SK-N-SH (cell line): ENCODE data around the gene S100A6. TPM values are rescaled to one million over a fixed set of nuclear protein-coding genes. Genes with fewer than 3 reads are reported as not detected.
"Not testable (repeated sequence)": the region's sequence is repeated elsewhere in the genome, so short reads cannot be mapped to it uniquely, and the experiment has no call there.

Experiments
- CTCF ChIA-PET: fragments of 300-600, 350-600 bp; formaldehyde crosslinking; extraction: SDS; loops from one replicate; lab custom pipeline; 2021; lab: Yijun Ruan, JAX
- POLR2A ChIA-PET: fragments of 350-600 bp; sonication (Branson Sonifier 250); formaldehyde crosslinking; extraction: SDS; loops from one replicate; lab custom pipeline; 2020; ENCODE audit warnings: antibody characterized with exemption, inconsistent platforms; lab: Yijun Ruan, JAX
- DNase-seq: peaks from one replicate; pipeline ENCODE4 v3.0.0; 2012
- H2AFZ ChIP-seq: fragments of 200-600 bp; sonication (generic); 2 replicates; pipeline ENCODE4 v1.8.1; 2016; ENCODE audit warnings: antibody characterized with exemption, mild to moderate bottlenecking, low read depth
- H3F3A ChIP-seq: fragments of 200-600 bp; sonication (generic); replicated peaks from 2 replicates; pipeline ENCODE3; 2016; ENCODE audit warnings: antibody characterized with exemption, mild to moderate bottlenecking; ENCODE audit not compliant: insufficient read depth
- H3K27ac ChIP-seq, 2 experiments: fragments of 200-500 bp in 1 of 2; fragments of 200-600 bp in 1 of 2; sonication (Bioruptor generic) in 1 of 2; sonication (generic), shearing (Covaris generic) in 1 of 2; 2 replicates each; pipeline versions ENCODE4 v1.5.1 to v1.6.1; 2014 to 2016; ENCODE audit warnings: low read depth in 2 of 2, inconsistent platforms in 1 of 2, low read length in 1 of 2, mild to moderate bottlenecking in 1 of 2, mixed read lengths in 1 of 2
- H3K27me3 ChIP-seq: fragments of 200-600 bp; sonication (generic), shearing (Covaris generic); 2 replicates; pipeline ENCODE4 v1.6.1; 2016; ENCODE audit warnings: mixed run types; ENCODE audit not compliant: insufficient read depth
- H3K36me3 ChIP-seq, 2 experiments: fragments of 200-500 bp in 1 of 2; fragments of 200-600 bp in 1 of 2; sonication (Bioruptor generic) in 1 of 2; sonication (generic) in 1 of 2; replicated peaks in 1 of 2; 2 replicates each; pipeline versions ENCODE3 to v1.5.1; 2014 to 2016; ENCODE audit warnings: low read length in 1 of 2, mild to moderate bottlenecking in 1 of 2; ENCODE audit not compliant: insufficient read depth in 2 of 2, control insufficient read depth in 1 of 2
- H3K4me1 ChIP-seq, 2 experiments: fragments of 200-500 bp in 1 of 2; fragments of 200-600 bp in 1 of 2; sonication (Bioruptor generic) in 1 of 2; sonication (generic), shearing (Covaris generic) in 1 of 2; 2 replicates each; pipeline versions ENCODE4 v1.5.1 to v1.6.1; 2014 to 2016; ENCODE audit warnings: low read depth in 1 of 2, low read length in 1 of 2, mixed run types in 1 of 2; ENCODE audit not compliant: insufficient read depth in 2 of 2, control insufficient read depth in 1 of 2
- H3K4me2 ChIP-seq: fragments of 200-600 bp; sonication (generic), shearing (Covaris generic); 2 replicates; pipeline ENCODE4 v1.6.1; 2017; ENCODE audit warnings: mixed run types
- H3K4me3 ChIP-seq, 2 experiments: fragments of 200-500 bp in 1 of 2; fragments of 200-600 bp in 1 of 2; sonication (Bioruptor generic) in 1 of 2; sonication (generic), shearing (Covaris generic) in 1 of 2; 2 replicates each; pipeline versions ENCODE4 v1.5.1 to v1.8.1; 2014 to 2016; ENCODE audit warnings: low read depth in 2 of 2, inconsistent platforms in 1 of 2, low read length in 1 of 2, mild to moderate bottlenecking in 1 of 2, mixed read lengths in 1 of 2, moderate library complexity in 1 of 2
- H3K79me2 ChIP-seq: fragments of 200-600 bp; sonication (generic); 2 replicates; pipeline ENCODE4 v1.8.1; 2017; ENCODE audit warnings: mild to moderate bottlenecking; ENCODE audit not compliant: insufficient read depth
- H3K9ac ChIP-seq: fragments of 200-600 bp; sonication (generic); 2 replicates; pipeline ENCODE4 v1.6.1; 2017; ENCODE audit warnings: mixed run types
- H3K9me2 ChIP-seq: fragments of 200-600 bp; sonication (generic); 2 replicates; pipeline ENCODE4 v1.6.1; 2017; ENCODE audit warnings: mixed run types
- H3K9me3 ChIP-seq: fragments of 200-600 bp; sonication (generic); 2 replicates; pipeline ENCODE4 v1.6.1; 2017; ENCODE audit warnings: mixed run types, mild to moderate bottlenecking, moderate library complexity
- H4K20me1 ChIP-seq: fragments of 200-600 bp; sonication (generic); 2 replicates; pipeline ENCODE4 v1.6.1; 2017; ENCODE audit warnings: mild to moderate bottlenecking, mixed run types; ENCODE audit not compliant: insufficient read depth
- FOXM1 ChIP-seq: IDR thresholded peaks from 2 replicates; pipeline ENCODE4 v1.4.0; 2012; ENCODE audit warnings: low read depth, mild to moderate bottlenecking
- RCOR1 ChIP-seq: fragments of 150-350 bp; IDR thresholded peaks from 2 replicates; pipeline ENCODE4 v1.6.1; 2017; ENCODE audit warnings: antibody characterized with exemption, low read length
- USF2 ChIP-seq: fragments of 150-350 bp; IDR thresholded peaks from 2 replicates; pipeline ENCODE4 v1.6.1; 2017; ENCODE audit warnings: antibody characterized with exemption, low read length, low read depth, borderline replicate concordance
- WGBS: methylation state at CpG from one replicate; pipeline ENCODE4 v1.1.6; 2017; ENCODE audit warnings: low lambda C conversion rate; 5-methylcytosine and 5-hydroxymethylcytosine counted together
- polyA plus RNA-seq, 3 experiments: library from polyadenylated mRNA; depleted of rRNA; stranded (reverse); fragments of >200 nt; gene quantifications; 2 replicates each; pipeline ENCODE4 v1.2.3, GENCODE V29; 2012

S100A6 gene
- polyA plus RNA-seq, 1 of the 3 experiments (the other 2 are of a cell fraction): 895 TPM

- Histone ChIP-seq H3K4me3 (no peak overlapping the region), H3K27me3 (no peaks in the 10 kb centered on the region), H3K4me1 (peaks cover 7 to 12% of the 10 kb centered on the region in 2 experiments; a peak in 2 of 4 replicates), H4K20me1 (no peaks in the 10 kb centered on the region), H3F3A (no peaks in the 10 kb centered on the region), H3K9me2 (no peaks in the 10 kb centered on the region), H3K9me3 (no peaks in the 10 kb centered on the region), H3K36me3 (no peaks in the 10 kb centered on the region), H3K79me2 (no peaks in the 10 kb centered on the region), H3K27ac (no peak overlapping the region), H2AFZ (no peak overlapping the region), H3K4me2 (no peak overlapping the region), H3K9ac (no peak overlapping the region)
- ChIA-PET POLR2A (interaction anchor here (1.3 to 1.5 kb wide), 2 partner anchors 15 to 113 kb away, joined by 3 to 6 read pairs; partner anchors contain the start of genes CHTOP and S100A6), CTCF (interaction anchor here (0.8 to 2.9 kb wide), 10 partner anchors 10 to 55 kb away, joined by 3 to 27 read pairs (median 4); partner anchors contain the start of gene S100A6)
- peak; percentile 63 for DNase-seq
- 86% methylated on average over 3 of the region's 4 CpGs for WGBS
- TF ChIP-seq USF2: no peak
- TF ChIP-seq RCOR1: no peak
These were observed 14.8 kb downstream of the S100A6 start for GRCh38 chr1:153520818-153521476.

- not testable (repeated sequence) for H3K36me3 ChIP-seq, H3F3A ChIP-seq, H3K9me3 ChIP-seq, H3K4me1 ChIP-seq, DNase-seq, H3K9me2 ChIP-seq, H3K4me2 ChIP-seq, H3K9ac ChIP-seq, H3K79me2 ChIP-seq, H4K20me1 ChIP-seq, H3K27me3 ChIP-seq, H2AFZ ChIP-seq, H3K27ac ChIP-seq, H3K4me3 ChIP-seq
- POLR2A ChIA-PET: interaction anchor here (1.3 kb wide), 1 partner anchor 16 kb away, joined by 6 read pairs; the partner anchor contains the start of gene S100A6
- CTCF ChIA-PET: interaction anchor here (0.9 to 2.9 kb wide), 9 partner anchors 9 to 56 kb away, joined by 3 to 27 read pairs (median 4); partner anchors contain the start of gene S100A6
- WGBS: 92% methylated on average over 5 of the region's 5 CpGs
These were observed 15.6 kb downstream of the S100A6 start for GRCh38 chr1:153520137-153520691.

GRCh38 chr1:153519242-153519641 lies 16.5 kb downstream of the S100A6 start:
- ChIA-PET CTCF (interaction anchor here (0.9 to 1.9 kb wide), 4 partner anchors 25 to 57 kb away, joined by 3 to 4 read pairs (median 4); no protein-coding TSS in a partner anchor), POLR2A (no interaction called here)
- 72% methylated on average over 3 of the region's 3 CpGs for WGBS

More at GRCh38 chr1:153519242-153519641, 16.5 kb downstream of the S100A6 start:
- no peak for TF ChIP-seq FOXM1
- TF ChIP-seq, all 33 proteins: peak for 0
- no peak overlapping the region for H3K4me3 ChIP-seq
- no peaks in the 10 kb centered on the region for H3K9me3 ChIP-seq
- peaks cover 0 to 6% of the 10 kb centered on the region in 2 experiments; a peak in 1 of 4 replicates for H3K4me1 ChIP-seq
- H3K27ac ChIP-seq: no peak overlapping the region
- no peaks in the 10 kb centered on the region for H3K9me2 ChIP-seq
- no peaks in the 10 kb centered on the region for H3F3A ChIP-seq
- no peaks in the 10 kb centered on the region for H3K27me3 ChIP-seq
- H2AFZ ChIP-seq: no peak overlapping the region
- no peaks in the 10 kb centered on the region for H3K79me2 ChIP-seq
- no peak for DNase-seq
- H3K9ac ChIP-seq: no peak overlapping the region
- H3K36me3 ChIP-seq: no peaks in the 10 kb centered on the region
- H3K4me2 ChIP-seq: no peak overlapping the region
- H4K20me1 ChIP-seq: no peaks in the 10 kb centered on the region
